Measurements from ENCODE around the gene NLRC5. TPM values are rescaled to one million over a fixed set of nuclear protein-coding genes. Genes with fewer than 3 reads are reported as not detected.
A peak's percentile ranks its signal among the peaks of the same experiment; 100 is the strongest.

Gene NLRC5
- total RNA-seq, 6 donors from 2014 or later = 29.2 to 361 (median 52.7) TPM

GRCh38 chr16:56950881-56951771 is 38.2 kb upstream of the NLRC5 start:
- Histone ChIP-seq H3K4me1 (peaks cover 0 to 8% (median 2%) of the 10 kb centered on the region in 4 donors), H3K27ac (peak overlapping the region in 1 of 4 donors; percentile 16), H3K27me3 (no peaks in the 10 kb centered on the region), H3K4me3 (no peak overlapping the region), H3K9me3 (no peaks in the 10 kb centered on the region), H3K36me3 (peaks cover 0 to 20% (median 3%) of the 10 kb centered on the region in 4 donors)
- ATAC-seq (ENCODE audit: low FRiP score in 2 of 2) (peak; percentile 77 to 78), DNase-seq (peak; percentile 59 to 81)
- TF ChIP-seq EP300 (IDR thresholded peaks at IDR 0.05) (no peak), CTCF (IDR thresholded peaks at IDR 0.05) (peak; percentile 44 to 70 (median 52)), POLR2AphosphoS5 (IDR thresholded peaks at IDR 0.05) (peak in 1 of 2 donors; percentile 23), POLR2A (IDR thresholded peaks at IDR 0.05) (no peak)
- WGBS, 2 donors = 60 to 65% methylated on average over 15 of the region's 15 CpGs

GRCh38 chr16:56953006-56953405 is 36.4 kb upstream of the NLRC5 start:
- peaks cover 0 to 8% (median 0%) of the 10 kb centered on the region in 4 donors for H3K4me1 ChIP-seq
- H3K27ac ChIP-seq = no peak overlapping the region
- TF ChIP-seq CTCF (IDR thresholded peaks at IDR 0.05) (no peak), POLR2AphosphoS5 (IDR thresholded peaks at IDR 0.05) (no peak), POLR2A (IDR thresholded peaks at IDR 0.05) (no peak)
- DNase-seq (no peak), ATAC-seq (ENCODE audit: low FRiP score in 2 of 2) (no peak)
- H3K36me3 ChIP-seq = peaks cover 0 to 6% (median 0%) of the 10 kb centered on the region in 4 donors
- no peaks in the 10 kb centered on the region for H3K9me3 ChIP-seq
- no peak overlapping the region for H3K4me3 ChIP-seq
- WGBS, 2 donors = 70 to 92% methylated on average over 4 to 6 of the region's 6 CpGs
- no peaks in the 10 kb centered on the region for H3K27me3 ChIP-seq

GRCh38 chr16:56956076-56956475 is 33.3 kb upstream of the NLRC5 start:
- WGBS, 2 donors = 90 to 91% methylated on average over 4 of the region's 4 CpGs
- H3K4me3 ChIP-seq = no peak overlapping the region
- no peaks in the 10 kb centered on the region for H3K36me3 ChIP-seq
- peaks cover 3 to 12% (median 7%) of the 10 kb centered on the region in 4 donors for H3K4me1 ChIP-seq
- TF ChIP-seq EP300 (IDR thresholded peaks at IDR 0.05) (no peak), CTCF (IDR thresholded peaks at IDR 0.05) (no peak), POLR2A (IDR thresholded peaks at IDR 0.05) (no peak), POLR2AphosphoS5 (IDR thresholded peaks at IDR 0.05) (no peak)
- ATAC-seq (ENCODE audit: low FRiP score in 2 of 2) = no peak
- no peak for DNase-seq
- no peaks in the 10 kb centered on the region for H3K9me3 ChIP-seq
- no peak overlapping the region for H3K27ac ChIP-seq
- H3K27me3 ChIP-seq = no peaks in the 10 kb centered on the region

GRCh38 chr16:56956756-56957155 is 32.6 kb upstream of the NLRC5 start:
- Histone ChIP-seq H3K36me3 (no peaks in the 10 kb centered on the region), H3K27me3 (no peaks in the 10 kb centered on the region), H3K27ac (no peak overlapping the region), H3K4me1 (peaks cover 8 to 15% (median 12%) of the 10 kb centered on the region in 4 donors), H3K9me3 (no peaks in the 10 kb centered on the region), H3K4me3 (no peak overlapping the region)
- ATAC-seq (ENCODE audit: low FRiP score in 2 of 2) (no peak), DNase-seq (no peak)
- no peak for TF ChIP-seq POLR2AphosphoS5 (IDR thresholded peaks at IDR 0.05)
- 64 to 66% methylated on average over 4 of the region's 4 CpGs for WGBS, 2 donors

- TF ChIP-seq EP300 (IDR thresholded peaks at IDR 0.05) (no peak), CTCF (IDR thresholded peaks at IDR 0.05) (no peak), POLR2AphosphoS5 (IDR thresholded peaks at IDR 0.05) (no peak), POLR2A (IDR thresholded peaks at IDR 0.05) (no peak)
- WGBS, 2 donors = 49 to 53% methylated on average over 7 to 9 of the region's 13 CpGs
Observed at GRCh38 chr16:56960681-56961281, 28.6 kb upstream of the NLRC5 start.

More at GRCh38 chr16:56960681-56961281, 28.6 kb upstream of the NLRC5 start:
- H3K36me3 ChIP-seq = no peaks in the 10 kb centered on the region
- DNase-seq = no peak
- no peak for ATAC-seq (ENCODE audit: low FRiP score in 2 of 2)
- H3K9me3 ChIP-seq = no peaks in the 10 kb centered on the region
- no peaks in the 10 kb centered on the region for H3K27me3 ChIP-seq
- H3K27ac ChIP-seq = peak overlapping the region in 1 of 4 donors; percentile 5
- no peak overlapping the region for H3K4me3 ChIP-seq
- peaks cover 27 to 40% (median 35%) of the 10 kb centered on the region in 4 donors for H3K4me1 ChIP-seq
